Sigmoid colon (tissue), 7 donors: Measurements from ENCODE around the gene PLCD3. TPM values are rescaled to one million over a fixed set of nuclear protein-coding genes. Genes with fewer than 3 reads are reported as not detected.

Source experiments
- DNase-seq: peaks from one replicate; pipeline ENCODE4 v3.0.0-alpha.2; 2019
- H3K27ac ChIP-seq, 4 donors: fragments of 200-600 bp; sonication (generic); one replicate each; pipeline ENCODE4 v1.5.1; 2016 to 2019; ENCODE audit warnings: mild to moderate bottlenecking in 1 of 4
- H3K27me3 ChIP-seq, 3 donors: fragments of 200-600 bp; sonication (generic); one replicate each; pipeline ENCODE4 v1.5.1; 2019; ENCODE audit warnings: mild to moderate bottlenecking in 1 of 3
- H3K36me3 ChIP-seq, 4 donors: fragments of 200-600 bp; sonication (generic); one replicate each; pipeline ENCODE4 v1.5.1; 2016 to 2019
- H3K4me1 ChIP-seq, 4 donors: fragments of 200-600 bp; sonication (generic); one replicate each; pipeline ENCODE4 v1.5.1; 2017 to 2019
- H3K4me3 ChIP-seq, 4 donors: fragments of 200-600 bp; sonication (generic); one replicate each; pipeline ENCODE4 v1.5.1; 2017 to 2019; ENCODE audit warnings: mild to moderate bottlenecking in 2 of 4, moderate library complexity in 1 of 4
- H3K9me3 ChIP-seq, 4 donors: fragments of 200-600 bp in 3 of 4; sonication (generic) in 3 of 4; one replicate each; pipeline versions ENCODE4 v1.5.1 to v1.6.1; 2013 to 2019
- CTCF ChIP-seq, 4 experiments: fragments of 450-650 bp in 3 of 4; fragments of 200-600 bp in 1 of 4; IDR thresholded peaks; one replicate each; pipeline ENCODE4 v1.5.1; 2016 to 2019; ENCODE audit warnings: antibody characterized with exemption in 4 of 4, mild to moderate bottlenecking in 3 of 4, moderate library complexity in 2 of 4
- EP300 ChIP-seq, 4 donors: sonication (generic); formaldehyde crosslinking; IDR thresholded peaks; one replicate each; pipeline ENCODE4 v1.6.1; 2017; ENCODE audit warnings: antibody characterized with exemption in 4 of 4
- POLR2A ChIP-seq, 2 donors: fragments of 450-650 bp; IDR thresholded peaks; one replicate each; pipeline ENCODE4 v1.6.1; 2016; ENCODE audit warnings: antibody characterized with exemption in 2 of 2, mild to moderate bottlenecking in 2 of 2, moderate library complexity in 2 of 2
- POLR2AphosphoS5 ChIP-seq, 4 donors: sonication (generic); formaldehyde crosslinking; IDR thresholded peaks; one replicate each; pipeline ENCODE4 v1.6.1; 2017; ENCODE audit warnings: antibody characterized with exemption in 4 of 4
- WGBS, 2 donors: extraction: QIAGEN DNeasy Blood & Tissue Kit; methylation state at CpG; one replicate each; pipeline ENCODE4 v1.1.7; 2013; 5-methylcytosine and 5-hydroxymethylcytosine counted together
- intact Hi-C: fragments of 100-400 bp; cut with DNase I; formaldehyde crosslinking; loops from one replicate; pipeline ENCODE4 v1.15.1; 2023
- polyA plus RNA-seq, 3 donors: library from polyadenylated mRNA; stranded (reverse); fragments of 200-250 nt; gene quantifications; one replicate each; pipeline ENCODE4 v1.2.3, GENCODE V29; 2013
- total RNA-seq, 4 donors: library from RNA; depleted of rRNA; stranded (reverse); fragments of >200 nt; gene quantifications; one replicate each; pipeline ENCODE4 v1.1.0, GENCODE V29; 2016
- donor health status: healthy with polysubstance abuse.
- donor health status: Bipolar disorder and iron deficiency.
- donor health status: healthy.

The PLCD3 gene
- total and polyA plus RNA-seq, 7 donors = 27.4 to 274 (median 45.7) TPM

GRCh38 chr17:45112559-45113423 lies 19.5 kb downstream of the PLCD3 start:
- 92 to 95% methylated on average over 23 of the region's 23 CpGs for WGBS, 2 donors
- Histone ChIP-seq H3K36me3 (peaks cover 6 to 64% (median 29%) of the 10 kb centered on the region in 4 donors), H3K27ac (peak overlapping the region; percentile 81 to 87 (median 84)), H3K4me3 (no peak overlapping the region), H3K9me3 (no peaks in the 10 kb centered on the region), H3K4me1 (peaks cover 0 to 39% (median 33%) of the 10 kb centered on the region in 4 donors), H3K27me3 (no peaks in the 10 kb centered on the region)
- no peak for TF ChIP-seq EP300 (IDR thresholded peaks at IDR 0.05)
- no peak for TF ChIP-seq CTCF (IDR thresholded peaks at IDR 0.05)
- TF ChIP-seq POLR2AphosphoS5 (IDR thresholded peaks at IDR 0.05) = no peak
- no peak for TF ChIP-seq POLR2A (IDR thresholded peaks at IDR 0.05)
- intact Hi-C loops = no loop called here
- DNase-seq = no peak

GRCh38 chr17:45111850-45112249 lies 20.5 kb downstream of the PLCD3 start:
- intact Hi-C loops = no loop called here
- DNase-seq = no peak
- Histone ChIP-seq H3K27ac (peak overlapping the region; percentile 81 to 87 (median 84)), H3K4me1 (peaks cover 0 to 49% (median 42%) of the 10 kb centered on the region in 4 donors), H3K36me3 (peaks cover 0 to 65% (median 30%) of the 10 kb centered on the region in 4 donors), H3K9me3 (no peaks in the 10 kb centered on the region), H3K4me3 (no peak overlapping the region), H3K27me3 (no peaks in the 10 kb centered on the region)
- WGBS, 2 donors = 78 to 93% methylated on average over 11 of the region's 11 CpGs
- TF ChIP-seq POLR2AphosphoS5 (IDR thresholded peaks at IDR 0.05) = no peak
- TF ChIP-seq CTCF (IDR thresholded peaks at IDR 0.05) = no peak
- no peak for TF ChIP-seq POLR2A (IDR thresholded peaks at IDR 0.05)
- TF ChIP-seq EP300 (IDR thresholded peaks at IDR 0.05) = no peak

- WGBS, 2 donors = 86 to 89% methylated on average over 16 of the region's 16 CpGs
- Histone ChIP-seq H3K27me3 (no peaks in the 10 kb centered on the region), H3K36me3 (peaks cover 0 to 65% (median 37%) of the 10 kb centered on the region in 4 donors), H3K4me3 (no peak overlapping the region), H3K27ac (peak overlapping the region; percentile 81 to 87 (median 84)), H3K4me1 (peaks cover 0 to 58% (median 50%) of the 10 kb centered on the region in 4 donors), H3K9me3 (no peaks in the 10 kb centered on the region)
- TF ChIP-seq POLR2A (IDR thresholded peaks at IDR 0.05) (no peak), EP300 (IDR thresholded peaks at IDR 0.05) (no peak), POLR2AphosphoS5 (IDR thresholded peaks at IDR 0.05) (peak in 1 of 4 donors; percentile 9)
- intact Hi-C loops = no loop called here
- peak; percentile 89 for DNase-seq
Observed at GRCh38 chr17:45110676-45111611, 21.4 kb downstream of the PLCD3 start.

- no peaks in the 10 kb centered on the region for H3K27me3 ChIP-seq
- no peak for DNase-seq
- no peak overlapping the region for H3K4me3 ChIP-seq
- H3K27ac ChIP-seq = peak overlapping the region; percentile 41 to 87 (median 84)
- H3K4me1 ChIP-seq = peaks cover 0 to 66% (median 54%) of the 10 kb centered on the region in 4 donors
- H3K36me3 ChIP-seq = peaks cover 16 to 74% (median 51%) of the 10 kb centered on the region in 4 donors
- WGBS, 2 donors = 57 to 82% methylated on average over 12 of the region's 12 CpGs
- intact Hi-C loops = no loop called here
- H3K9me3 ChIP-seq = no peaks in the 10 kb centered on the region
- TF ChIP-seq CTCF (IDR thresholded peaks at IDR 0.05) (no peak), POLR2AphosphoS5 (IDR thresholded peaks at IDR 0.05) (peak in 1 of 4 donors; percentile 3)
Observed at GRCh38 chr17:45108595-45109521, 23.5 kb downstream of the PLCD3 start.
